ENCODE data around the gene DNAJB2.

DNA sequence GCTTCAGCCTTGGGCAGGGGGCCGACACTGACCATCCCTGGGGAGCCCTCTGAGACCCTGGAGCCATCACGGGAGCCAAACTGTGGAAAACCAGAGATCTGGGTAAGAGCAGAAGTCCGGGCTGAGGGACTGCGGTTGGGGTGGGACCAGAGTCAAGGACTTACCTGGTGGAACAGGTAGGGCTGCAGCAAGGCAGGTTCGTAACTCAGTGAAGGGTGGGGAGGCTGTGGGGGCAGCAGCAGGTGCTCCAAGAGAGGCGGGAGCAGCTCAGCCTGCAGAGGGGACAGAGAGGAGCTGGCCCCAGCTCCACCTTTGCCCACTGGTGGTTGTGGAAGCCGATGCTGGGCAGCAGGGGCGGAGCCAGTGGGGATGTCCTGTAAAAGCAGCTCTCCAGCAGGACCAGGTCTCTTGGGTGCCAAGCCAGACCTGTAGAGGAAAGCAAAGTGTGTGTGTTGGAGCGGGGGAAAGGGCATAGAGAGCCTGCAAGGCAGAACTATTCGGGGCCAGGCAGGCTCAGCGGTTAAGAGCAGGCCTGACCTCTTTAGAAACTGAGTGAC, 23.3 kb downstream of the DNAJB2 start:
- TF ChIP-seq, protein P1, sequence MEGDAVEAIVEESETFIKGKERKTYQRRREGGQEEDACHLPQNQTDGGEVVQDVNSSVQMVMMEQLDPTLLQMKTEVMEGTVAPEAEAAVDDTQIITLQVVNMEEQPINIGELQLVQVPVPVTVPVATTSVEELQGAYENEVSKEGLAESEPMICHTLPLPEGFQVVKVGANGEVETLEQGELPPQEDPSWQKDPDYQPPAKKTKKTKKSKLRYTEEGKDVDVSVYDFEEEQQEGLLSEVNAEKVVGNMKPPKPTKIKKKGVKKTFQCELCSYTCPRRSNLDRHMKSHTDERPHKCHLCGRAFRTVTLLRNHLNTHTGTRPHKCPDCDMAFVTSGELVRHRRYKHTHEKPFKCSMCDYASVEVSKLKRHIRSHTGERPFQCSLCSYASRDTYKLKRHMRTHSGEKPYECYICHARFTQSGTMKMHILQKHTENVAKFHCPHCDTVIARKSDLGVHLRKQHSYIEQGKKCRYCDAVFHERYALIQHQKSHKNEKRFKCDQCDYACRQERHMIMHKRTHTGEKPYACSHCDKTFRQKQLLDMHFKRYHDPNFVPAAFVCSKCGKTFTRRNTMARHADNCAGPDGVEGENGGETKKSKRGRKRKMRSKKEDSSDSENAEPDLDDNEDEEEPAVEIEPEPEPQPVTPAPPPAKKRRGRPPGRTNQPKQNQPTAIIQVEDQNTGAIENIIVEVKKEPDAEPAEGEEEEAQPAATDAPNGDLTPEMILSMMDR (IDR thresholded peaks at IDR 0.05), result no peak
- TF ChIP-seq POLR2AphosphoS5 (IDR thresholded peaks at IDR 0.05; ENCODE audit: insufficient read depth in 1 of 2, low read depth in 1 of 2) (no peak), POLR2A (IDR thresholded peaks at IDR 0.05) (no peak)

Measured in vagina (tissue), 2 donors.